Neural cell (in vitro differentiated cells): ENCODE data around the gene ZNF516. TPM values are rescaled to one million over a fixed set of nuclear protein-coding genes. Genes with fewer than 3 reads are reported as not detected.

Experiments used
- H2AFZ ChIP-seq: fragments of 200-600, 300-800 bp; sonication (generic), shearing (Covaris generic); 2 replicates; pipeline ENCODE4 v1.6.0; 2014; ENCODE audit warnings: low read depth, mild to moderate bottlenecking, antibody characterized with exemption, low read length, moderate library complexity
- H3F3A ChIP-seq: fragments of 200-600 bp; shearing (Covaris generic); 2 replicates; pipeline ENCODE4 v1.6.1; 2016; ENCODE audit warnings: mild to moderate bottlenecking, moderate library complexity, mixed read lengths, antibody characterized with exemption, low read length; ENCODE audit not compliant: insufficient read depth, poor library complexity, severe bottlenecking
- H3K27ac ChIP-seq: fragments of 200-600, 300-800 bp; sonication (generic), shearing (Covaris generic); 2 replicates; pipeline ENCODE4 v1.5.1; 2014; ENCODE audit warnings: mild to moderate bottlenecking, low read length, moderate library complexity
- H3K27me3 ChIP-seq: fragments of 300-800, 200-600 bp; sonication (generic), shearing (Covaris generic); 2 replicates; pipeline ENCODE4 v1.6.0; 2014; ENCODE audit warnings: mild to moderate bottlenecking, low read depth, low read length, moderate library complexity; ENCODE audit not compliant: insufficient read depth
- H3K36me3 ChIP-seq: fragments of 300-800, 200-600 bp; sonication (generic), shearing (Covaris generic); 2 replicates; pipeline ENCODE4 v1.5.1; 2014; ENCODE audit warnings: mild to moderate bottlenecking, antibody characterized with exemption, low read length, moderate library complexity; ENCODE audit not compliant: insufficient read depth
- H3K4me2 ChIP-seq: fragments of 300-800, 200-600 bp; sonication (generic), shearing (Covaris generic); 2 replicates; pipeline ENCODE4 v1.6.0; 2014; ENCODE audit warnings: mild to moderate bottlenecking, low read length
- H3K4me3 ChIP-seq: fragments of 300-800, 200-600 bp; sonication (generic), shearing (Covaris generic); 2 replicates; pipeline ENCODE4 v1.5.1; 2014; ENCODE audit warnings: mild to moderate bottlenecking, low read length, moderate library complexity
- H3K79me2 ChIP-seq: fragments of 200-600 bp; shearing (Covaris generic); replicated peaks from 2 replicates; pipeline ENCODE4 v1.6.0; 2014; ENCODE audit warnings: mild to moderate bottlenecking, low read length, moderate library complexity; ENCODE audit not compliant: insufficient read depth
- H3K9ac ChIP-seq: fragments of 300-800, 200-600 bp; sonication (generic), shearing (Covaris generic); 2 replicates; pipeline ENCODE4 v1.6.1; 2016; ENCODE audit warnings: mild to moderate bottlenecking, low read length, mixed read lengths
- H3K9me2 ChIP-seq: fragments of 200-600 bp; shearing (Covaris generic); 2 replicates; pipeline ENCODE4 v1.6.1; 2016; ENCODE audit warnings: mild to moderate bottlenecking, low read length, mixed read lengths; ENCODE audit not compliant: insufficient read depth
- H3K9me3 ChIP-seq: fragments of 200-600, 300-800 bp; sonication (generic), shearing (Covaris generic); 2 replicates; pipeline ENCODE4 v1.6.1; 2016; ENCODE audit warnings: mild to moderate bottlenecking, mixed run types, low read length, moderate library complexity, mixed read lengths
- H4K20me1 ChIP-seq: fragments of 200-600 bp; shearing (Covaris generic); 2 replicates; pipeline ENCODE4 v1.6.1; 2016; ENCODE audit warnings: mild to moderate bottlenecking, mixed run types; ENCODE audit not compliant: insufficient read depth
- EP300 ChIP-seq: fragments of 450-650 bp; conservative IDR thresholded peaks from 2 replicates; pipeline ENCODE4 v1.6.1; 2014; ENCODE audit warnings: antibody characterized with exemption, mild to moderate bottlenecking, moderate library complexity; ENCODE audit not compliant: poor library complexity, severe bottlenecking
- EZH2 ChIP-seq: fragments of 200-600, 300-800 bp; shearing (Covaris generic), sonication (generic); IDR thresholded peaks from 2 replicates; pipeline ENCODE4 v1.6.1; 2014; ENCODE audit warnings: antibody characterized with exemption, low read length, borderline replicate concordance, mild to moderate bottlenecking; ENCODE audit not compliant: insufficient read depth, poor library complexity, severe bottlenecking
- MXI1 ChIP-seq: fragments of 450-650 bp; conservative IDR thresholded peaks from 2 replicates; pipeline ENCODE4 v1.6.1; 2014; ENCODE audit warnings: antibody characterized with exemption, mild to moderate bottlenecking; ENCODE audit not compliant: poor library complexity, severe bottlenecking
- POLR2AphosphoS5 ChIP-seq: IDR thresholded peaks from 2 replicates; pipeline ENCODE4 v1.6.1; 2012
- RAD21 ChIP-seq: fragments of 450-650 bp; conservative IDR thresholded peaks from 2 replicates; pipeline ENCODE4 v1.6.1; 2014; ENCODE audit warnings: antibody characterized with exemption, mild to moderate bottlenecking, moderate library complexity
- REST ChIP-seq: IDR thresholded peaks from 2 replicates; pipeline ENCODE4 v1.6.1; 2012; ENCODE audit warnings: borderline replicate concordance
- SMC3 ChIP-seq: fragments of 450-650 bp; conservative IDR thresholded peaks from 2 replicates; pipeline ENCODE4 v1.6.1; 2014; ENCODE audit warnings: antibody characterized with exemption, mild to moderate bottlenecking, moderate library complexity; ENCODE audit not compliant: poor library complexity
- TAF1 ChIP-seq: IDR thresholded peaks from 2 replicates; pipeline ENCODE4 v1.6.1; 2012; ENCODE audit warnings: low read depth
- polyA plus RNA-seq: library from polyadenylated mRNA; depleted of rRNA; stranded (reverse); fragments of >200 nt; gene quantifications from 2 replicates; pipeline ENCODE4 v1.2.3, GENCODE V29; 2014
- TF ChIP-seq, protein P1 (sequence below): fragments of 450-650 bp; IDR thresholded peaks from 2 replicates; pipeline ENCODE4 v1.5.1; 2014; ENCODE audit warnings: antibody characterized with exemption, mild to moderate bottlenecking, moderate library complexity; ENCODE audit not compliant: poor library complexity, severe bottlenecking

The ZNF516 gene
- polyA plus RNA-seq, 1 donor from 2014 or later, result 11.5 TPM

DNA sequence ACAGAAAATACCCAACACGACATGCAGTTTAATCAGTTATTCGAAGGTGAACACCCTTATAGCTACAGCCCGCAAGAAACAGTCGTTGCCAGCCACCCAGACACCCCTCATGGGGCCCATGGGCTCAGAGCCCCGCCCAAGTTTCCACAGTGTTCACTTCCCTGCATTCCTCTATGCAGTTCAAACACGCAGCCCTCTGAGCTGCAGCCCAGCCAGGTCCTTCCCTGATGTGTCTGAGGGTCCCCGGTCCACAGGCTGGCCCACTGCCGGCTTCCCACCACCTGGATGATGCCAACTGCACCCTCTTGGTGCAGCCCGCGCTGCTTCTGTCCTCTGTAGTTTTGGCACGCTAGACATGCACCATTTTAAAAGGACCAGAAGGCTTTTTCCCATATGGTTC lies 87.4 kb downstream of the ZNF516 start:
- no peak overlapping the region for H3K27ac ChIP-seq
- no peak overlapping the region for H3K9ac ChIP-seq
- H3K9me3 ChIP-seq, result no peaks in the 10 kb centered on the region
- no peak overlapping the region for H3K4me2 ChIP-seq
- H3K9me2 ChIP-seq, result no peaks in the 10 kb centered on the region
- H3F3A ChIP-seq, result no peaks in the 10 kb centered on the region
- H4K20me1 ChIP-seq, result no peaks in the 10 kb centered on the region
- H3K4me3 ChIP-seq, result no peak overlapping the region
- no peaks in the 10 kb centered on the region for H3K27me3 ChIP-seq
- peaks cover 39% of the 10 kb centered on the region for H3K79me2 ChIP-seq
- TF ChIP-seq EZH2 (no peak), REST (no peak)
- TF ChIP-seq, protein P1, sequence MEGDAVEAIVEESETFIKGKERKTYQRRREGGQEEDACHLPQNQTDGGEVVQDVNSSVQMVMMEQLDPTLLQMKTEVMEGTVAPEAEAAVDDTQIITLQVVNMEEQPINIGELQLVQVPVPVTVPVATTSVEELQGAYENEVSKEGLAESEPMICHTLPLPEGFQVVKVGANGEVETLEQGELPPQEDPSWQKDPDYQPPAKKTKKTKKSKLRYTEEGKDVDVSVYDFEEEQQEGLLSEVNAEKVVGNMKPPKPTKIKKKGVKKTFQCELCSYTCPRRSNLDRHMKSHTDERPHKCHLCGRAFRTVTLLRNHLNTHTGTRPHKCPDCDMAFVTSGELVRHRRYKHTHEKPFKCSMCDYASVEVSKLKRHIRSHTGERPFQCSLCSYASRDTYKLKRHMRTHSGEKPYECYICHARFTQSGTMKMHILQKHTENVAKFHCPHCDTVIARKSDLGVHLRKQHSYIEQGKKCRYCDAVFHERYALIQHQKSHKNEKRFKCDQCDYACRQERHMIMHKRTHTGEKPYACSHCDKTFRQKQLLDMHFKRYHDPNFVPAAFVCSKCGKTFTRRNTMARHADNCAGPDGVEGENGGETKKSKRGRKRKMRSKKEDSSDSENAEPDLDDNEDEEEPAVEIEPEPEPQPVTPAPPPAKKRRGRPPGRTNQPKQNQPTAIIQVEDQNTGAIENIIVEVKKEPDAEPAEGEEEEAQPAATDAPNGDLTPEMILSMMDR, result no peak
- no peak overlapping the region for H2AFZ ChIP-seq
- H3K36me3 ChIP-seq, result no peaks in the 10 kb centered on the region

GRCh38 chr18:76406791-76407190 lies 88.3 kb downstream of the ZNF516 start:
- Histone ChIP-seq H3K36me3 (no peaks in the 10 kb centered on the region), H3K79me2 (peaks cover 32% of the 10 kb centered on the region), H3F3A (no peaks in the 10 kb centered on the region), H3K4me3 (no peak overlapping the region), H3K27ac (no peak overlapping the region), H3K4me2 (no peak overlapping the region), H2AFZ (no peak overlapping the region), H4K20me1 (no peaks in the 10 kb centered on the region), H3K9ac (no peak overlapping the region), H3K9me2 (no peaks in the 10 kb centered on the region), H3K9me3 (no peaks in the 10 kb centered on the region), H3K27me3 (no peaks in the 10 kb centered on the region)
- no peak for TF ChIP-seq RAD21
- no peak for TF ChIP-seq EP300
- TF ChIP-seq TAF1, result no peak
- TF ChIP-seq REST, result no peak
- no peak for TF ChIP-seq POLR2AphosphoS5
- TF ChIP-seq, protein P1, result no peak
- TF ChIP-seq EZH2, result no peak
- TF ChIP-seq MXI1, result no peak
- no peak for TF ChIP-seq SMC3
